ENCODE measurements around the gene YPEL1. TPM values are rescaled to one million over a fixed set of nuclear protein-coding genes. Genes with fewer than 3 reads are reported as not detected.

The YPEL1 gene
- total RNA-seq, 1 experiment from 2014 or later: 0.80 TPM

GRCh38 chr22:21657360-21658032 lies 78.1 kb downstream of the YPEL1 start:
- peak; percentile 48 for DNase-seq (ENCODE audit: low read depth)

DNA sequence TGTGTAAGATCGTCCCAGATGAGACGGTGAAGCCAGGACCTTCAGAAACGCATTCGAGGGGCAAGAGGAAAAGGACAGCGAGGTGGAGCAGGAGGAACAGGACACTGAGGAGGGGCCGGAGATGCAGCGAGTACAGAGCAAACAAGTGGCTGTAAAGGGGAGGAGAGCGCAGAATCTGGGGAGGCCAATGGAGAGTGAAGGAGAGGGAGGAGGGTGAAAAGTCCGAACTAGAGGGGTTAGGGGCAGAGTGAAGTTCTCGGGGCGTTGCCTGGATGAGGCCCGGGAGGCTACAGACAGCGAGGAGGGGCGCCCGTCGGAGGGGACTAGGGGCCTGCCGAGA lies 78.6 kb downstream of the YPEL1 start:
- DNase-seq (ENCODE audit: low read depth): no peak

- no peak for DNase-seq (ENCODE audit: low read depth)
Measured at GRCh38 chr22:21652547-21653545, 82.7 kb downstream of the YPEL1 start.

DNA sequence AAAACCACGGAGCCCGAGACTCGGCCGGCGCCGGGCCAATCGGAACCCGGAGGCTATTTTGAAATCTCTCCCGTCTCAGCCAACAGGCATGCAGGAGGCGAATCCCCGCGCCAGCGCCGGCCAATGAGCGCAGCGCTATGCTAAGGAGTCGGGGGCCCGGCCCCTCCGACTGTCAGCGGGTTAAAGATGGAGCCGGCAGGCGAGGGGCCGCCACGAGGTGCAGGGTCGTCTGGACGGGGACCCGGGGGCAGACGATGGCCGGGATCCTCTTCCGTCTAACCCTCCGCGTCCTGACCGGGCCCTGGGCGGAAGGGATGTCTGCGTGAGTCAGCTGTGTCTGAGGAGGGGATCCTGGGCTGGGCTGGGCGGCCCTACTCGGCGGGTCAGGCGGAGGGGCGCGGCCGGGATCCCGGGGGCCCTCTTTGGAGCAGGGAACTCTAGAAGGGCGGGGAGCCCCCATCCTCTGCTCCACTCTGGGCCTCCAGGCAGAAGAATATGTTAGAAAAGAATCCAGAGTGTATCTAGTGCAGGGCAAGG lies 83.5 kb downstream of the YPEL1 start:
- peak; percentile 83 for DNase-seq (ENCODE audit: low read depth)

DNA sequence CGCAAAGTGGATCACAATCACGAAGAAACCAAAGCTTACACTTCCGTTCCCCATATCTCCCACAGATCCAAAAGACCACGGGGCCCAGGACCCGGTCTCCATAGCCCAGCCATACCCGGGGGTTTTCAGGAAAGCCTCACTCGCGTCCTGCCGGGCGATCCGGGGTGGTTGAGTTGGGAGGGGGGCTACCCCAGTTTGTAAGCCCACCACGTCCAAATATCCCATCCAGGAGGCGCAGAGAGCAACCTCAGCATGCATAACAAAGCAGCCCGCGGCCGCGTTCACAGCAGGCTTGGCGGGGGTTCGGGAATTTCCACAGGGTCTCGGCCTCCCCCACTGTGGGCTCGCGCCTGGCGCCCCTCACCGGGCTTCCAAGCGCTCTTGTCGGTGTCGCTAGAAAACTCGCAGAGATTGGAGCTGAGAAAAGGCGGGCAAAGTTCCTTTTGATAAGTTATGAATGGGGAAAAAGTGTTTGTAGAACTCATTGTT lies 84.0 kb downstream of the YPEL1 start:
- no peak for DNase-seq (ENCODE audit: low read depth)

DNA sequence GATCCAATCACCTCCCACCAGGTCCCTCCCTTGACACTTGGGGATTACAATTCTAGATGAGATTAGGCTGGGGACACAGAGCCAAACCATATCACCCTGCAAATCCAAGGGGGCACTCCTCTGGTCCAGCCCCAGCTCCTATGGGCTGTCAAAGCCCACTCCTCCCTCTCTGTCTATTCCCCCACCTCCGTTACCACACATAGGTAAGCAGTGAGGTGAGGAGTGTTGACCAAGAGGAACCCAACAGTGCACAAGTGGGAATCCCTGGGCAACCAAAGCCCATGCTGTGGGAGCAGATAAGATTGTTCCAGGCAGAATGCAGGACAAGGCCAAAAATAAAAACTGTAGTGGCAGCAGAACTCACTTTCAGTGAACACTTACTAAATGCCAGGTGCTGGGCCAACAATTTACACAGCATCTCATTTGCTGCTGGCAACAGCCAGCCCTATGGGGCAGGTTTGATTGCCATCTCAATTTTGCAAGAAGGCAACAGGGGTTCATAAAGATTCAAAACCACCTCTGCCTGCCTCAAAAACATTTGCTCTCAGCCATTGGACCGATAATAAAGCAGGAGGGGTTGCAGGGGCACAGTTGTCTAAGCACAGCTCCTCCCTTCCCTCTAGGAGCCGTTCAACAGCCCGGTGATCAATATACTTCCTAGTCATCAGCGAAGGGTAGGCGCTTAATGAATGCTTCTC lies 84.6 kb downstream of the YPEL1 start:
- DNase-seq (ENCODE audit: low read depth): peak; percentile 51

DNA sequence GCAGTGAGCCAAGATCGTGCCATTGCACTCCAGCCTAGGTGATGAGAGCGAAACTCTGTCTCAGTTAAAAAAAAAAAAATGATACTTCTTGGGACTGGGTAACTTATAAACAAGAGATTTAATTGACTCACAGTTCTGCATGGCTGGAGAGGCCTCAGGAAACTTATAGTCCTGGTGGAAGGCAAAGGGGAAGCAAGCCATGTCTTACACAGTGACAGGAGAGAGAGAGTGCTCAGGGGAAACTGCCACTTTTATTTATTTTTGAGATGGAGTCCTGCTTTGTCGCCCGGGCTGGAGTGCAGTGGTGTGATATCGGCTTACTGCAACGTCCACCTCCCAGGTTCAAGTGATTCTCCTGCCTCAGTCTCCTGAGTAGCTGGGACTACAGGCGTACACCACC lies 85.3 kb downstream of the YPEL1 start:
- DNase-seq (ENCODE audit: low read depth): no peak

Other genes with a start within 250 kb of the YPEL1 start
- 1.4 and 1.8 TPM in 2 replicates for gene RIMBP3C, start 184.3 kb downstream of the YPEL1 start, total RNA-seq (2014; rRNA removed)
- 80.3 and 83.1 TPM in 2 replicates for gene UBE2L3, start 168.1 kb downstream of the YPEL1 start, total RNA-seq (2014; rRNA removed)
- 39.6 and 49.2 TPM in 2 replicates for gene YDJC, start 105.8 kb downstream of the YPEL1 start, total RNA-seq (2014; rRNA removed)
- 0.06 and 0.26 TPM in 2 replicates for gene CCDC116, start 103.0 kb downstream of the YPEL1 start, total RNA-seq (2014; rRNA removed)
- 40.5 and 49.7 TPM in 2 replicates for gene SDF2L1, start 93.5 kb downstream of the YPEL1 start, total RNA-seq (2014; rRNA removed)
- gene PPIL2, start 69.8 kb downstream of the YPEL1 start, total RNA-seq (2014; rRNA removed): 27.8 and 29.6 TPM in 2 replicates
- gene MAPK1, start 131.9 kb upstream of the YPEL1 start, total RNA-seq (2014; rRNA removed): 65.1 and 92.5 TPM in 2 replicates
- gene PPM1F, start 217.1 kb upstream of the YPEL1 start, total RNA-seq (2014; rRNA removed): 157 and 184 TPM in 2 replicates
- 25.2 and 27.4 TPM in 2 replicates for gene TOP3B, start 247.0 kb upstream of the YPEL1 start, total RNA-seq (2014; rRNA removed)

All from LHCN-M2 (cell line).